ENCODE measurements around the gene CHRM3. TPM values are rescaled to one million over a fixed set of nuclear protein-coding genes. Genes with fewer than 3 reads are reported as not detected.
A peak's percentile ranks its signal among the peaks of the same experiment; 100 is the strongest.

The CHRM3 gene
- total RNA-seq, 1 donor from 2014 or later: 5.4 TPM

GRCh38 chr1:239388578-239388977 is 2.2 kb downstream of the CHRM3 start:
- H3K4me3 ChIP-seq: peak overlapping the region; percentile 52
- peaks cover 47% of the 10 kb centered on the region for H3K27me3 ChIP-seq
- H3K27ac ChIP-seq: no peak overlapping the region
- ATAC-seq (no peak), DNase-seq (no peak)
- H3K9me3 ChIP-seq: no peaks in the 10 kb centered on the region
- peaks cover 5% of the 10 kb centered on the region for H3K4me1 ChIP-seq
- no peaks in the 10 kb centered on the region for H3K36me3 ChIP-seq
- TF ChIP-seq CTCF (IDR thresholded peaks at IDR 0.05): no peak
- intact Hi-C loops (cut with DNase I): no loop called here

GRCh38 chr1:239389703-239390102 is 3.3 kb downstream of the CHRM3 start:
- no peaks in the 10 kb centered on the region for H3K36me3 ChIP-seq
- H3K27me3 ChIP-seq: peaks cover 39% of the 10 kb centered on the region
- no peaks in the 10 kb centered on the region for H3K9me3 ChIP-seq
- intact Hi-C loops (cut with DNase I): no loop called here
- no peak for ATAC-seq
- no peak overlapping the region for H3K27ac ChIP-seq
- H3K4me1 ChIP-seq: peaks cover 5% of the 10 kb centered on the region
- H3K4me3 ChIP-seq: no peak overlapping the region
- no peak for DNase-seq
- no peak for TF ChIP-seq CTCF (IDR thresholded peaks at IDR 0.05)

GRCh38 chr1:239392271-239392670 is 5.9 kb downstream of the CHRM3 start:
- H3K27ac ChIP-seq: no peak overlapping the region
- intact Hi-C loops (cut with DNase I): no loop called here
- no peak overlapping the region for H3K4me3 ChIP-seq
- H3K4me1 ChIP-seq: peaks cover 5% of the 10 kb centered on the region
- H3K36me3 ChIP-seq: no peaks in the 10 kb centered on the region
- DNase-seq (no peak), ATAC-seq (no peak)
- H3K27me3 ChIP-seq: peaks cover 15% of the 10 kb centered on the region
- no peak for TF ChIP-seq CTCF (IDR thresholded peaks at IDR 0.05)
- H3K9me3 ChIP-seq: no peaks in the 10 kb centered on the region

- H3K27me3 ChIP-seq: peaks cover 3% of the 10 kb centered on the region
- no peak for TF ChIP-seq CTCF (IDR thresholded peaks at IDR 0.05)
- H3K27ac ChIP-seq: no peak overlapping the region
- DNase-seq: no peak
- H3K9me3 ChIP-seq: no peaks in the 10 kb centered on the region
- no peaks in the 10 kb centered on the region for H3K36me3 ChIP-seq
- ATAC-seq: no peak
- H3K4me1 ChIP-seq: no peaks in the 10 kb centered on the region
- H3K4me3 ChIP-seq: no peak overlapping the region
- intact Hi-C loops (cut with DNase I): no loop called here
These were observed 7.7 kb downstream of the CHRM3 start for GRCh38 chr1:239394107-239394506.

GRCh38 chr1:239413916-239414315 is 27.5 kb downstream of the CHRM3 start:
- DNase-seq: no peak
- TF ChIP-seq CTCF (IDR thresholded peaks at IDR 0.05): no peak
- H3K36me3 ChIP-seq: no peaks in the 10 kb centered on the region
- intact Hi-C loops (cut with DNase I): no loop called here
- no peaks in the 10 kb centered on the region for H3K27me3 ChIP-seq
- ATAC-seq: no peak
- no peaks in the 10 kb centered on the region for H3K9me3 ChIP-seq
- H3K4me3 ChIP-seq: no peak overlapping the region
- no peaks in the 10 kb centered on the region for H3K4me1 ChIP-seq
- H3K27ac ChIP-seq: no peak overlapping the region

GRCh38 chr1:239417221-239417620 is 30.9 kb downstream of the CHRM3 start:
- H3K27ac ChIP-seq: no peak overlapping the region
- H3K4me1 ChIP-seq: no peaks in the 10 kb centered on the region
- no peaks in the 10 kb centered on the region for H3K36me3 ChIP-seq
- no peaks in the 10 kb centered on the region for H3K9me3 ChIP-seq
- intact Hi-C loops (cut with DNase I): no loop called here
- no peak overlapping the region for H3K4me3 ChIP-seq
- ATAC-seq (no peak), DNase-seq (no peak)
- TF ChIP-seq CTCF (IDR thresholded peaks at IDR 0.05): no peak
- H3K27me3 ChIP-seq: no peaks in the 10 kb centered on the region
